Smooth muscle cell (in vitro differentiated cells): ENCODE results near the gene ZCCHC7. TPM values are rescaled to one million over a fixed set of nuclear protein-coding genes. Genes with fewer than 3 reads are reported as not detected.
A peak's percentile ranks its signal among the peaks of the same experiment; 100 is the strongest.
"Not testable (repeated sequence)": the region's sequence is repeated elsewhere in the genome, so short reads cannot be mapped to it uniquely, and the experiment has no call there.

ENCODE experiments used
- DNase-seq: peaks from one replicate; lab custom pipeline; 2025; ENCODE audit not compliant: unreplicated experiment; lab: John Stamatoyannopoulos, UW
- H2AFZ ChIP-seq: fragments of 200-600 bp; sonication (generic); 2 replicates; pipeline ENCODE4 v1.6.0; 2016; ENCODE audit warnings: antibody characterized with exemption, low read depth, mild to moderate bottlenecking
- H3F3A ChIP-seq: fragments of 200-600 bp; sonication (generic); 2 replicates; pipeline ENCODE4 v1.6.0; 2017; ENCODE audit warnings: antibody characterized with exemption, low read depth
- H3K27ac ChIP-seq: fragments of 200-600 bp; sonication (generic); 2 replicates; pipeline ENCODE4 v1.5.1; 2016; ENCODE audit warnings: low read depth, mild to moderate bottlenecking
- H3K27me3 ChIP-seq: fragments of 200-600 bp; sonication (generic); 2 replicates; pipeline ENCODE4 v1.6.1; 2016; ENCODE audit warnings: low read depth, mild to moderate bottlenecking
- H3K36me3 ChIP-seq: fragments of 200-600 bp; sonication (generic); 2 replicates; pipeline ENCODE4 v1.5.1; 2016; ENCODE audit warnings: low read depth
- H3K4me1 ChIP-seq: fragments of 200-600 bp; sonication (generic); 2 replicates; pipeline ENCODE4 v1.5.1; 2016; ENCODE audit warnings: low read depth
- H3K4me2 ChIP-seq: fragments of 200-600 bp; sonication (generic); 2 replicates; pipeline ENCODE4 v1.6.0; 2016; ENCODE audit warnings: mild to moderate bottlenecking
- H3K4me3 ChIP-seq: fragments of 200-600 bp; sonication (generic); 2 replicates; pipeline ENCODE4 v1.5.1; 2016; ENCODE audit warnings: mild to moderate bottlenecking
- H3K79me2 ChIP-seq: fragments of 200-600 bp; sonication (generic); 2 replicates; pipeline ENCODE4 v1.6.0; 2016; ENCODE audit warnings: low read depth, mild to moderate bottlenecking
- H3K9ac ChIP-seq: fragments of 200-600 bp; sonication (generic); 2 replicates; pipeline ENCODE4 v1.6.0; 2016; ENCODE audit warnings: low read depth
- H3K9me3 ChIP-seq: fragments of 200-600 bp; sonication (generic); replicated peaks from 2 replicates; pipeline ENCODE4 v1.5.1; 2016; ENCODE audit warnings: low read depth
- H4K20me1 ChIP-seq: fragments of 200-600 bp; sonication (generic); 2 replicates; pipeline ENCODE4 v1.6.0; 2016; ENCODE audit warnings: low read depth
- CTCF ChIP-seq: fragments of 200-600 bp; sonication (generic); IDR thresholded peaks from 2 replicates; pipeline ENCODE4 v1.5.1; 2017; ENCODE audit warnings: borderline replicate concordance, mild to moderate bottlenecking, antibody characterized with exemption; ENCODE audit not compliant: insufficient read depth, poor library complexity, severe bottlenecking
- WGBS: methylation state at CpG from one replicate; pipeline ENCODE4 v1.1.7; 2016; ENCODE audit warnings: low lambda C conversion rate; 5-methylcytosine and 5-hydroxymethylcytosine counted together
- polyA plus RNA-seq: library from polyadenylated mRNA; unstranded; fragments of >200 nt; fragmentation: Nextera tagmentation; extraction: Ambion mirVana; gene quantifications from 2 replicates; pipeline ENCODE4 v1.2.1, GENCODE V29; 2016
- total RNA-seq: library from RNA; depleted of rRNA; stranded (reverse); fragments of >200 nt; gene quantifications from 2 replicates; pipeline ENCODE4 v1.2.3, GENCODE V29; 2014

The ZCCHC7 gene
- total and polyA plus RNA-seq, 2 experiments from 2014 or later: 19.0 to 24.7 TPM

GRCh38 chr9:37082214-37082765 lies 38.1 kb upstream of the ZCCHC7 start:
- Histone ChIP-seq H3K9me3 (no peaks in the 10 kb centered on the region), H3K79me2 (peaks cover 48% of the 10 kb centered on the region), H3K4me3 (no peak overlapping the region), H3K36me3 (peaks cover 10% of the 10 kb centered on the region), H3K9ac (no peak overlapping the region), H4K20me1 (peaks cover 63% of the 10 kb centered on the region), H2AFZ (no peak overlapping the region), H3K27me3 (no peaks in the 10 kb centered on the region), H3K27ac (no peak overlapping the region), H3F3A (no peaks in the 10 kb centered on the region), H3K4me1 (peaks cover 4% of the 10 kb centered on the region), H3K4me2 (peak overlapping the region; percentile 88)
- DNase-seq: no peak
- WGBS: 52% methylated on average over 4 of the region's 4 CpGs
- TF ChIP-seq CTCF: no peak

GRCh38 chr9:37083654-37084053 lies 36.7 kb upstream of the ZCCHC7 start:
- Histone ChIP-seq H4K20me1 (peaks cover 72% of the 10 kb centered on the region), H3K4me2 (no peak overlapping the region), H3F3A (no peaks in the 10 kb centered on the region), H3K27ac (no peak overlapping the region), H3K27me3 (no peaks in the 10 kb centered on the region), H3K4me3 (no peak overlapping the region), H3K79me2 (peaks cover 48% of the 10 kb centered on the region), H3K36me3 (peaks cover 10% of the 10 kb centered on the region), H3K9me3 (no peaks in the 10 kb centered on the region), H3K9ac (no peak overlapping the region), H3K4me1 (peaks cover 4% of the 10 kb centered on the region), H2AFZ (no peak overlapping the region)
- no peak for TF ChIP-seq CTCF
- no peak for DNase-seq

- no peak overlapping the region for H3K27ac ChIP-seq
- H3K4me1 ChIP-seq: peaks cover 4% of the 10 kb centered on the region
- peaks cover 86% of the 10 kb centered on the region for H4K20me1 ChIP-seq
- no peak for TF ChIP-seq CTCF
- peaks cover 43% of the 10 kb centered on the region for H3K79me2 ChIP-seq
- peaks cover 10% of the 10 kb centered on the region for H3K36me3 ChIP-seq
- no peak for DNase-seq
- H3K4me2 ChIP-seq: no peak overlapping the region
- no peak overlapping the region for H2AFZ ChIP-seq
- no peaks in the 10 kb centered on the region for H3K27me3 ChIP-seq
- no peak overlapping the region for H3K4me3 ChIP-seq
- no peaks in the 10 kb centered on the region for H3F3A ChIP-seq
- no peaks in the 10 kb centered on the region for H3K9me3 ChIP-seq
- 100% methylated on average over 1 of the region's 1 CpG for WGBS
- no peak overlapping the region for H3K9ac ChIP-seq
Observed at GRCh38 chr9:37085233-37085632, 35.1 kb upstream of the ZCCHC7 start.

GRCh38 chr9:37092714-37093295 lies 27.6 kb upstream of the ZCCHC7 start:
- WGBS: 79% methylated on average over 4 of the region's 5 CpGs
- H2AFZ ChIP-seq: not testable (repeated sequence)

More at GRCh38 chr9:37092714-37093295, 27.6 kb upstream of the ZCCHC7 start:
- H3K9ac ChIP-seq, H3K4me3 ChIP-seq, H3K27ac ChIP-seq, H3K36me3 ChIP-seq, H3K27me3 ChIP-seq, H3K79me2 ChIP-seq, H3K4me1 ChIP-seq, H3K9me3 ChIP-seq, DNase-seq, H3K4me2 ChIP-seq, H3F3A ChIP-seq: not testable (repeated sequence)
- H4K20me1 ChIP-seq: peaks cover 20% of the 10 kb centered on the region
